Measurements from ENCODE around the gene ZCCHC3. TPM values are rescaled to one million over a fixed set of nuclear protein-coding genes. Genes with fewer than 3 reads are reported as not detected.

The ZCCHC3 gene
- total and polyA plus RNA-seq, 7 experiments from 2014 or later, result 5.6 to 31.9 (median 19.2) TPM

DNA sequence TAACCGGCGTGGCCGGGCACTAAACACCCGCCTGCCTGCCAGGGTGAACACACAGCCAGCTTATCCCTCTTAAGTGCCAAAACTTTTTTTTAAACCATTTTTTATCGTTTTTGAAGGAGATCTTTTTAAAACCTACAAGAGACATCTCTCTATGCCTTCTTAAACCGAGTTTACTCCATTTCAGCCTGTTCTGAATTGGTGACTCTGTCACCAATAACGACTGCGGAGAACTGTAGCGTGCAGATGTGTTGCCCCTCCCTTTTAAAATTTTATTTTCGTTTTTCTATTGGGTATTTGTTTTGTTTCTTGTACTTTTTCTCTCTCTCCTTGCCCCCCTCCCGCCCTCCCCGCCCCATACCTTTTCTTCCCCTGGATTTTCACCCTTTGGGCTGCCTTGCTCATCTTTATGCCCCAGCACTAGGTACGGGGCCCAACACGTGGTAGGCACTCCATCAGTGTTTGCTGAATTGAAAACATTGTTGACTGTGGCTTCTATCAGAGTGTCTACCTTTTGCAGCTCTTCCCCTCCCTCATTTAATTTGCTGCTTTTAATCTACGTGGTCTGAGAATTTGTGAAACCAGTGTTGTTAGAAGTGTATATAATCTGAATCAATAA is 1.5 kb downstream of the ZCCHC3 start:
- H3K36me3 ChIP-seq (ENCODE audit: control insufficient read depth in 2 of 3, insufficient read depth in 3 of 3, low read length in 3 of 3), result peaks cover 0 to 12% (median 0%) of the 10 kb centered on the region in 3 experiments
- peaks cover 14 to 21% of the 10 kb centered on the region in 2 donors for H3K4me1 ChIP-seq (ENCODE audit: control insufficient read depth in 2 of 2, insufficient read depth in 2 of 2, low read length in 2 of 2)
- H3K4me3 Mint-ChIP-seq, result peak overlapping the region; percentile 92 to 100 (median 98)
- H3K9me3 ChIP-seq (ENCODE audit: control insufficient read depth in 2 of 3, low read length in 3 of 3), result no peaks in the 10 kb centered on the region
- H3K4me1 Mint-ChIP-seq, result peaks cover 33 to 48% (median 37%) of the 10 kb centered on the region in 7 donors
- H3K27me3 Mint-ChIP-seq, result peaks cover 0 to 2% (median 0%) of the 10 kb centered on the region in 5 donors
- peaks cover 0 to 8% (median 0%) of the 10 kb centered on the region in 11 donors for H3K9me3 Mint-ChIP-seq
- ChIA-PET CTCF (interaction anchor here (1.9 kb wide), 1 partner anchor 32 kb away, joined by 6 read pairs; no protein-coding TSS in a partner anchor), POLR2A (interaction anchor here (0.7 to 6.1 kb wide), 7 partner anchors 9 to 41 kb away, joined by 3 to 74 read pairs (median 6); partner anchors contain the start of gene SOX12)
- peaks cover 0 to 23% (median 0%) of the 10 kb centered on the region in 5 donors for H3K36me3 Mint-ChIP-seq
- H3K27ac Mint-ChIP-seq, result peak overlapping the region; percentile 93 to 99 (median 97)
- peak overlapping the region; percentile 91 for H3K27ac ChIP-seq (ENCODE audit: low read depth, low read length)
- peak overlapping the region; percentile 96 for H3K4me3 ChIP-seq (ENCODE audit: low read length)
- ATAC-seq (no peak), DNase-seq (peak in 1 of 9 donors; percentile 33)
- H3K27me3 ChIP-seq (ENCODE audit: control insufficient read depth in 2 of 2, insufficient read depth in 2 of 2, low read length in 2 of 2), result no peaks in the 10 kb centered on the region
- intact Hi-C loops (cut with micrococcal nuclease), result loop anchor here (1.0 to 2.0 kb wide), 4 partner anchors 9 to 164 kb away; partner anchors contain the start of genes C20orf96 (in 2 of the 2) and TBC1D20 (in 1 of the 2)

GRCh38 chr20:300345-300990 is 3.1 kb downstream of the ZCCHC3 start:
- H3K4me1 ChIP-seq (ENCODE audit: control insufficient read depth in 2 of 2, insufficient read depth in 2 of 2, low read length in 2 of 2), result peaks cover 14 to 21% of the 10 kb centered on the region in 2 donors
- no peaks in the 10 kb centered on the region for H3K9me3 ChIP-seq (ENCODE audit: control insufficient read depth in 2 of 3, low read length in 3 of 3)
- no peak for DNase-seq
- CTCF ChIA-PET, result interaction anchor here (0.9 kb wide), 1 partner anchor 10 kb away, joined by 3 read pairs; no protein-coding TSS in a partner anchor
- H3K27ac ChIP-seq (ENCODE audit: low read depth, low read length), result peak overlapping the region; percentile 91
- peaks cover 0 to 23% (median 0%) of the 10 kb centered on the region in 5 donors for H3K36me3 Mint-ChIP-seq
- intact Hi-C loops (cut with micrococcal nuclease), result no loop called here
- H3K4me3 ChIP-seq (ENCODE audit: low read length), result no peak overlapping the region
- peaks cover 0 to 12% (median 0%) of the 10 kb centered on the region in 3 experiments for H3K36me3 ChIP-seq (ENCODE audit: control insufficient read depth in 2 of 3, insufficient read depth in 3 of 3, low read length in 3 of 3)
- peaks cover 0 to 8% (median 0%) of the 10 kb centered on the region in 11 donors for H3K9me3 Mint-ChIP-seq
- no peaks in the 10 kb centered on the region for H3K27me3 ChIP-seq (ENCODE audit: control insufficient read depth in 2 of 2, insufficient read depth in 2 of 2, low read length in 2 of 2)
- peaks cover 0 to 2% (median 0%) of the 10 kb centered on the region in 5 donors for H3K27me3 Mint-ChIP-seq
- peak overlapping the region in 8 of 9 donors; percentile 25 to 98 (median 54) for H3K27ac Mint-ChIP-seq
- POLR2A ChIA-PET, result interaction anchor here (0.6 to 6.1 kb wide), 7 partner anchors 9 to 73 kb away, joined by 3 to 74 read pairs (median 4); partner anchors contain the start of genes DEFB129 and SOX12
- ATAC-seq, result no peak
- H3K4me1 Mint-ChIP-seq, result peaks cover 33 to 44% (median 37%) of the 10 kb centered on the region in 7 donors
- H3K4me3 Mint-ChIP-seq, result peak overlapping the region; percentile 4 to 100 (median 73)

DNA sequence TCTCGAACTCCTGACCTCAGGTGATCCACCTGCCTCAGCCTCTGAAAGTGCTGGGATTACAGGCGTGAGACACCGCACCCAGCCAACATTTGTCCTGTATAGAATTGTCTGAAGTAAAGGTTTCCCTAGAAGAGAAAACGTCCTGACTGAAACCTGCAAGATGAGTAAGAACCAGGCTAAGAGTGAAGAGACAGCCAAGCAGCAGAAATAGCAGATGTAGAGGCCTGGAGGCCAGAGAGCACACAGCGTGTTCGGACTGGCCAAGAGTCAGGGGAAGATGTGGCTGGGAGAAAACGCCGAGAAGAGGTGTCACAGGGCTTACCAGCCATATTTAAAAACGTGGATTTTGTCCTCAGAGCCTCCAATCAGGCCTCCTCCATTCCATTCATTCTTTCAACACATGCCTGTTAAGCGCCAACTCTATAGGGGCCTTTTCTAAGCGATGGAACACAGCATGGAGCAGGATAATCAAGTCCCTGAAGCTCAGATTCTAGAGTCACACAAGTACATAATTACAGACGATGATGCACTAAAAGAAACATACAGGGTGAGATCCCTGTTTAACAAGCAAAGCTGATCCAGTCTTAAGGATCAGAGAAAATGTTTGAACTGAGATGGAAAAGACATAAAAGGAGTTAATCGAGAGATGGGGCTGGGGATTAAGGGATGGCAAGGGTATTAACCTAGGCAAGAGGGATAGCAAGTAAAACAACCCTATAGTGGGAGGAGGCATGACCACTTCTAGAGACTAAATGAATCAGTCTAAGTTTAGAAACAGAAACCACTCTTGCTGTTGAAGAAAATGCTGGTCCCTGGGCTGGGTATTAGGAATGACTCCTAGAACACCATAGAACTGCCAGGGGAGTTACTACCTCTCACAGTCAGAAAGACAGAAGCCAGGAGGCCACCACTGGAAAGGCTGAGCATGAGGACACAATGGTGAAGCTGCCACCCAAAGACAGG is 4.8 kb downstream of the ZCCHC3 start:
- H3K36me3 Mint-ChIP-seq, result peaks cover 0 to 23% (median 0%) of the 10 kb centered on the region in 5 donors
- peak overlapping the region in 3 of 9 donors; percentile 3 to 51 (median 14) for H3K27ac Mint-ChIP-seq
- H3K4me3 Mint-ChIP-seq, result no peak overlapping the region
- Histone ChIP-seq H3K4me3 (ENCODE audit: low read length) (no peak overlapping the region), H3K4me1 (ENCODE audit: control insufficient read depth in 2 of 2, insufficient read depth in 2 of 2, low read length in 2 of 2) (peaks cover 14 to 18% of the 10 kb centered on the region in 2 donors), H3K27ac (ENCODE audit: low read depth, low read length) (no peak overlapping the region), H3K9me3 (ENCODE audit: control insufficient read depth in 2 of 3, low read length in 3 of 3) (no peaks in the 10 kb centered on the region), H3K36me3 (ENCODE audit: control insufficient read depth in 2 of 3, insufficient read depth in 3 of 3, low read length in 3 of 3) (peaks cover 0 to 12% (median 0%) of the 10 kb centered on the region in 3 experiments), H3K27me3 (ENCODE audit: control insufficient read depth in 2 of 2, insufficient read depth in 2 of 2, low read length in 2 of 2) (no peaks in the 10 kb centered on the region)
- peaks cover 0 to 2% (median 0%) of the 10 kb centered on the region in 5 donors for H3K27me3 Mint-ChIP-seq
- DNase-seq (no peak), ATAC-seq (no peak)
- POLR2A ChIA-PET, result interaction anchor here (0.8 to 1.6 kb wide), 3 partner anchors 21 to 26 kb away, joined by 3 to 4 read pairs (median 3); partner anchors contain the start of gene SOX12
- peaks cover 0 to 3% (median 0%) of the 10 kb centered on the region in 11 donors for H3K9me3 Mint-ChIP-seq
- CTCF ChIA-PET, result no interaction called here
- H3K4me1 Mint-ChIP-seq, result peaks cover 21 to 35% (median 25%) of the 10 kb centered on the region in 7 donors
- intact Hi-C loops (cut with micrococcal nuclease), result no loop called here

GRCh38 chr20:305745-306144 is 8.4 kb downstream of the ZCCHC3 start:
- no peak overlapping the region for H3K4me3 ChIP-seq (ENCODE audit: low read length)
- peaks cover 0 to 16% of the 10 kb centered on the region in 2 donors for H3K4me1 ChIP-seq (ENCODE audit: control insufficient read depth in 2 of 2, insufficient read depth in 2 of 2, low read length in 2 of 2)
- Mint-ChIP-seq H3K36me3 (peaks cover 0 to 3% (median 0%) of the 10 kb centered on the region in 5 donors), H3K4me1 (peaks cover 15 to 26% (median 19%) of the 10 kb centered on the region in 7 donors), H3K4me3 (no peak overlapping the region), H3K9me3 (no peaks in the 10 kb centered on the region), H3K27me3 (no peaks in the 10 kb centered on the region), H3K27ac (peak overlapping the region in 1 of 9 donors; percentile 43)
- H3K36me3 ChIP-seq (ENCODE audit: control insufficient read depth in 2 of 3, insufficient read depth in 3 of 3, low read length in 3 of 3), result peaks cover 0 to 7% (median 0%) of the 10 kb centered on the region in 3 experiments
- ATAC-seq (no peak), DNase-seq (no peak)
- no peak overlapping the region for H3K27ac ChIP-seq (ENCODE audit: low read depth, low read length)
- CTCF ChIA-PET, result no interaction called here
- H3K27me3 ChIP-seq (ENCODE audit: control insufficient read depth in 2 of 2, insufficient read depth in 2 of 2, low read length in 2 of 2), result no peaks in the 10 kb centered on the region
- POLR2A ChIA-PET, result no interaction called here
- H3K9me3 ChIP-seq (ENCODE audit: control insufficient read depth in 2 of 3, low read length in 3 of 3), result no peaks in the 10 kb centered on the region
- intact Hi-C loops (cut with micrococcal nuclease), result no loop called here

DNA sequence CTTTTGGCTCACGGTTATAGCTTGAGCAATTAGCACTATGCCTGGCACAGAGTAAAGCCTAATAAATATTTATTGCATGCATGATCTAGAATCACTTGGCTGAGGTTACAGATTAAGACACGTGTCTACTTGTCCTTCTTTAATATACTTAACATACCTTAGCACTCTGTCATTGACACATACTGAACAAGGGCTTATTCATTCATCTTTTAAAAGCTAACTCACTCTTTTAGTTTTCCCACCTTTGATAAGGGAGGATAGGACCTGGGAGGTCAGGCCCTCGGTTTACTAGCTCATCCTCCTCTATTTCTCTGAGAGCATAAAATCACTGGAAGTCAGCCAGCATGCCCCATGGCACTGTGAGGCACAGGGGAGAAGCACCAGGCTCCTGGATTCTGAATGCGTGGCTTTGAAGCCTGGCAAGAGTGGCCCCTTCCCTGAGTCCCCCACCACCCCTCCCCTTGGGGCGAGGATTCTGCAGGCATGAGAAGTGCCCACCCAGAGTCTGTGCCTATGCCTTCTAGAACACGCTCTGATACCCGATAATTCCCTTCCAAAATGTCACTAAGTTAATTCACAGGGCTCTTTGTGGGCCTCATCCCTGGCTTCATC is 11.2 kb downstream of the ZCCHC3 start:
- peaks cover 0 to 3% (median 0%) of the 10 kb centered on the region in 5 donors for H3K27me3 Mint-ChIP-seq
- DNase-seq (no peak), ATAC-seq (no peak)
- intact Hi-C loops (cut with micrococcal nuclease), result loop anchor here in 1 of 2 donors (1.0 kb wide), 1 partner anchor 9 kb away; no protein-coding TSS in a partner anchor
- H3K9me3 Mint-ChIP-seq, result no peaks in the 10 kb centered on the region
- peaks cover 11 to 25% (median 22%) of the 10 kb centered on the region in 7 donors for H3K4me1 Mint-ChIP-seq
- H3K9me3 ChIP-seq (ENCODE audit: control insufficient read depth in 2 of 3, low read length in 3 of 3), result no peaks in the 10 kb centered on the region
- no peak overlapping the region for H3K27ac ChIP-seq (ENCODE audit: low read depth, low read length)
- H3K36me3 Mint-ChIP-seq, result no peaks in the 10 kb centered on the region
- H3K27me3 ChIP-seq (ENCODE audit: control insufficient read depth in 2 of 2, insufficient read depth in 2 of 2, low read length in 2 of 2), result no peaks in the 10 kb centered on the region
- H3K4me1 ChIP-seq (ENCODE audit: control insufficient read depth in 2 of 2, insufficient read depth in 2 of 2, low read length in 2 of 2), result peaks cover 0 to 18% of the 10 kb centered on the region in 2 donors
- H3K4me3 Mint-ChIP-seq, result no peak overlapping the region
- H3K27ac Mint-ChIP-seq, result no peak overlapping the region
- ChIA-PET CTCF (interaction anchor here (0.7 to 0.9 kb wide), 2 partner anchors 16 to 23 kb away, joined by 3 read pairs; no protein-coding TSS in a partner anchor), POLR2A (interaction anchor here (2.5 to 3.4 kb wide), 2 partner anchors 10 to 17 kb away, joined by 13 to 38 read pairs; partner anchors contain the start of genes SOX12 and ZCCHC3)
- no peaks in the 10 kb centered on the region for H3K36me3 ChIP-seq (ENCODE audit: control insufficient read depth in 2 of 3, insufficient read depth in 3 of 3, low read length in 3 of 3)
- no peak overlapping the region for H3K4me3 ChIP-seq (ENCODE audit: low read length)

All from naive thymus-derived CD4-positive, alpha-beta T cell (primary cell).